LoVo (cell line): ENCODE measurements around the gene VRK2.

Experiments used
- DNase-seq: peaks from one replicate; pipeline ENCODE4 v3.0.0-alpha.2; 2016; ENCODE audit warnings: low spot score

The VRK2 gene

DNA sequence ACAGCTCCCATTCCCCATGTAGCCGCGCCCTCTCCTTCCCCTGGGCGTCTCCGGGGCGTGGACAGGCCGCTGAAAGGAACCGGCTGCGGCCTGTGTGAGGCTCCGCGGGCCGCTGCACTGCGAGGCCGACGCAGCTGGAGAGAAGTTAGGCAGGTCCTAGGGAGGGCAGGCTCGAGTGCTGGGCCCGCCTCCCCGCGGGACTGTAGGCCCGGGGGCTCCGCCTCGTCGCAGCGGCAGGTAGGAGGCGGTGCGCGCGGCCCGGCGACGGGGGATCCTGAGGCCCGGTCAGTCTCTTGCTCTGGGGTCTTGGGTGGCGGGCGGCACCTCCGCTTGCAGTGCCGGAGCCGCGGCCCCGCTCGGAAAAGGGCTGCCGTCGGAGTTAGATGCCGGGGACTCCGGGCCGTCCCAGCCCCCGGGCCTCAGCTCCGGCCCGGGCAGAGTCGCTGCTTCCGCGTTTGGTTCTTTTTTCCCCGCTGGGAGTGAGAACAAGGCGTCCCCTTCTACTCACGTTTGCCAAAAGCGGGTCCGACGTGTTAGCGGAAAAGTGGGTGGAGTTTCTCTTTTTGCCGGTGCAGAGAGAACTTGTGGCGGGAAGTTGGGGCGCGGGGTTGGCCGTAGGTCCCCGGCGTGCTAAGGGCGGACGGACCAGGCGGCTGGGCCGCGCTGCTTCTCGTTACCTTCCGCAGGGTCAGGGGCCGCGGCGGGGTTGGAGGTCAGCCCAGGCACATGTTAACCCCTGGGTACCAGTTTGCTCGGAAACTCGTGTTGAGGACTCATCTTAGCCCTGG lies at the start of gene VRK2:
TSS of gene VRK2 (plus strand) at position 222 of the 788 bp plus-strand sequence. CDS start 2,026 bp downstream, outside the sequence.
- DNase-seq: peak; percentile 91

DNA sequence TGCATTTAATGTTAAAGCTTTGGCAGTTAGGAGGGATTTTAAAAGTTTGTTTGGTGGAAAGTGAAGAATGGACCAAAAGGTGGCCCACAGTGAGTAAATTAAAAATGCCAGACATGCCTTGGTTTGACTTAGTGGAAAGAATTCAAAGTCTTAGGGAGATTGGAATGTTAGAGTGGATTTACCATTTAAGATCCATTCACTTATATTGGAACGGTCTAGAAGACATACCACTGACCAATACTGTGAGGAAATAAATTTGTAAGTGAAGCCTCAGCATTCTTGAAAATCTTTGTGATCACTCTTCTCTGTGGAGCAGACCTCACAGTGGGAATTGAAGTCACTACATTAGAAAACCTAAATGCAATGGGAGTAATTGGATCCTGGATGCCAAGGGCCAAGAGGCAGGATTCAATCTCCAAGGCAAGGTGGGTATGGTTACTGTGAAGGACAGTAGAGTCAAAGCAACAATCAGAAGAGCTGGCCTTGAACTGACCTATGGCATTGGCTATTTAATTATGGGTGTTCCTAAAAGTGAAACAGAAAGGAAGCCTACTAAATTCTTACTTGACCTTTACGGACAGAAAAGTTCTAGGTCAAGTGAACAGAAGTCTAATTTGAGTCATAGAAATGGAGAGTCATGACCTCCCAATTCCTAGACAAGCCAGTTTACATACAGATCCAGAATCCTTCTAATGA lies 40.2 kb upstream of the VRK2 start:
- no peak for DNase-seq

DNA sequence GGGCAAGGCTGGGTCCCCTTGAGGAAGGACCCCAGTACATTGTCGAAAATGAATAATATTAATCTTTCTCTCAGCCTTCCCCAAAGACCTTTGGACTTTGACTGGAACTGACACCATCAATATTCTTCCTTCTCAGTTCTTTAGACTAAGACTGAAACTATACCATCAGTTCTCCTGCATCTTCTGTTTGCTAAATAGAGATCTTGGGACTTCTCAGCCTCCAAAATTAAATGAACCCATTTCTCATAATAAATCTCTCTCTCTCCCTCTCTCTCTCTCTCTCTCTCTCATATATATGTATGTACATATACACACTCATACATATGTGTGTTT lies 39.7 kb upstream of the VRK2 start:
- no peak for DNase-seq

DNA sequence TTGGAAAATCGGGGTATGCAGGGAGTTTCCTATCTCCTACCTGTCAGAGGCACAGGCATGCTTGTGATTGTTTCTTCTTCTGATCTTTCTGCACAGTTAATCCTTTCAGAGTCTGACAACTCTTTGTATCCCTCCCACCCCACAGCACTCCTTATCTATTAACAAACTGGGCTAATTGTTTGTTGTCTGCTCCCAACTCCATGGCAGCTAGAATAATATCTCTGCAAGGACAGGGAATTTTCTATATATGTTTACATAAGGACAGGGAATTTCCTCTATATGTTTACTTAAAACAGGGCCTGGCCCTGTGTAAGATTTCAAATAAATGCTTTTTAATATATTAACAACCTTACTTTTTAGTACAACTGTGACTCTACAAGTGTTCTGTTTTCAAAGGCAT lies 36.0 kb upstream of the VRK2 start:
- no peak for DNase-seq

DNA sequence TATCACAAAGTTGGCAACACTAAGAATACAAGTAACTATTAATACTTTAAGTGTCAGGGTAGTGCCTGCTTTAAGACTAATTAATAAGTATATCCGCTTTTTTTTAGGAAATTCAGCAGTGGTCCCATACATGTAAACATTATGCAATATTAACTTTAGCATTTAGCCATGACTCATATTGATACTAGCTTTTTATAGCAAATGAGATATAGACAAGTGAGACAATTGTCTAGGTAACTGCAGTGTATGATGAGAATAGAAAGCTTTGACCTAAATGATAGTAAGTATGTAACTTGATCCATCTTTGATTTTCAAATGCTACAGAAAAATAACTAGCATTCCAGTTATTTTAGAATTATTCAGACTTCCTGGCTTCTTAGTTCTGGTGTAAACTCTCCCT lies 27.4 kb upstream of the VRK2 start:
- no peak for DNase-seq

DNA sequence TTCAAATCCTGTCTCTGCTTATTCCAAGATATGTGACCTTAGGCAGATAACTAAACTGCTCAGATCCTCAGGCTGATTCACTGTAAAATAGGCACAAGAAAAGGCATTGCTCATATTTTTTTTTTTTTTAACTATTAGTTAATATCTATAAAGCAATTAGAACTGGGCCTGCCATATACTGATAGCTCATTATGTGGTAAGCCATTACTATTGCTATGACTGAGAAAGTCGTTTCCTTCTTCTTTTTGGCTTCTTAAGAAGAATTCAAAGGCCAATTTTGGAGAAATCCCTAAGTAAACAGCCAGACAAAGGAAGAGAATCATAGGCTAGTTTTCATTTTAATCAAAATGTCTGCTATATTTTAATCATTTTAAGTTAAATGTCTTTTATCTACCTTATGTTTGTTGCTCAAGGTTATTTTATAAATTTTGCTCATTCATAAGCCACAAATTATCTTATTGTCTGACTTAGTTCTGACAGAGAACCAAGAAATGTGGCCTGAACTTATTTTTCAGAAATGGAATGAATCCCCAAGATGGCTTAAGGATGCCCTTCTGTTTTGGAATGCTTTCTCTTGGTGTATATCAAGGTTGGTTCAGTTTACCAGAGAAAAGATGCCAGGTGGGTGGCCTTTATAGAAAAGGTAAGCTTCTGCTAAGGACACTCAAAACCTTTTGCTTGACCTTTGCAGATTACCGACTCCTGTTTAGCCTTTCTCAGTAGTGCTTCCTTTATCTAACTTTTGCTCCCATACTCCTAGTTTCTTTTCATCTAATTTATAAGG lies 21.3 kb upstream of the VRK2 start:
- no peak for DNase-seq

DNA sequence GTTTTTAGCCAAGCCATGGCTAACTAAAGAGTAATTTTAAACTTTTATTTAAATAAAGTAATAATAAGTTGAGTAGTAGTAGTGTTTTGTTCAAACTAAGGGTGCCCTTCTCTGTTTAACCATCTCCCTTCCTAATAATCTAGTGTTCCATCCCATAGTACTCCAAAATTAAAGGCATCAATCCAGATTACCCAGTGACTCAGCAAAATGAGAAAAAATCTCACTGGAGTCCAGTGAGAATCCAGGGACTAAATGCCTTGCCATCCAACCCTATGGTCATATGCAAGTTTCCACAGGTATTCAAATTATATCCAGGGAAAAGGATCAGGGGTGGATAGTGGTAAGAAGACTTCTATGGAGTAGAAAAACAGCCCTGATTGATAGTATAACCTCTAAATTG lies 19.6 kb upstream of the VRK2 start:
- DNase-seq: no peak

DNA sequence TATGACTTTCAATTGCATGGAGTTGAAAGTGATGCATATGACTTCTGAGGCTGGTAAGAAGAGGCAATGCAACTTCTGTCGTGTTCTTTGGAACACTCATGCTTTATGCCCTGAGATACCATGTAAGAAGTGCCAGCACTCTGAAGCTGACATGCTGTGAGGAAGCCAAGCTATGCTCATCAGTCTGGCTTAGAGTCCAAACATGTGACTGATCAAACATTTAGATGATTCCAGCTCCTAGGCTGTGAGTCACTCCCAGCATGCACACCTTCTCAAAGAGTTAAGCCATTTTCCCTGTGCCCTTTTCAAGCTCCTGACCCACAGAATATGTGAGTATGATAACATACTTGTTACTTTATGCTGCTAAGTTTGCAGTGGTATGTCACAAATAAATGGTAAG lies 15.8 kb upstream of the VRK2 start:
- DNase-seq: no peak

DNA sequence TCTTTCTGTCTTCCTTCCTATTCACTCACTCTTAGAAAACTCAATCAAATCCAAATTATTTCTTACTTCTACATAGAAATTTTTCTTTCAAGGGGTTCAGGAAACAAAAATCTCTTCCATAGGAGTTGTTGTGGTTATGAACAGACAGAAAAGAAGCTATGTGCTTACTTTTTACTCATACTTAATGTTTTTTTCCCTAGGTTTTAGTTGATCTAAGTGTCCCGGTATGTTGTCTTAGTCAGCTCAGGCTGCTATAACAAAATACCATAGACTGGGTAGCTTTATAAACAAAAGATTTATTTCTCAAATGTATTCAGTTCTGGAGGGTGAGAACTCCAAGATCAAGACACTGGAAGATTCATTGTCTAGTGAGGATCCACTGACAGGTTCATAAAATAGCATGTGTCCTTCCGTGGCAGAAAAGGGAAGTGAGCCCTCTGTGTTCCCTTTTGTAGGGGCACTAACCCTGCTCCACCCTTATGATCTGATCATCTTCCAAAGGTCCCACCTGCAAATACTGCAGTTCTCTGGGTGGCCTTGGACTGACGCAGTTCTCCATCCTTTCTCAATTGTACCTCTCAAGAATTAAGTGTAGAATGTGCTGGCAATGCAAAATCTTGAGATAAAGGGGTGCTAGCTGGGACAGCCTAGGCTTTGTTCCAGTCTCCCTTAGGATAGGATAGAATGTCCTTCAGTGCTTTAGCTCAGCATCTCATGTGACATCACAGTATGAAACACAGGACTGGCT lies 14.4 kb upstream of the VRK2 start:
- DNase-seq: no peak

DNA sequence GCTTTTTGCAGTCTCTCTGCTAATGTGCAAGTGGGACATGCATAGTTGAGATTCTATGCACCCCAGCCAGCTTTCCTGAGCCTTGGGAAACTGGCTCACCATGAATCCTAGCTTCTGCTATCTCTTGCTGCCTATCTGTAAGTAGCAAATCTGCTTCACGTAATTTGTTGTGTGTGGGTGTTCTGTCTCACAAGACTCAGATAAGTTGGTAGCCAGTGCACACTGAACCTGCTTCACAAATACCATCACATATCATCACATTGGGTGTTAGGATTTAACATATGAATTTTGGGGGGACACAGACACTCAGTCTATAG lies 13.9 kb upstream of the VRK2 start:
- no peak for DNase-seq

DNA sequence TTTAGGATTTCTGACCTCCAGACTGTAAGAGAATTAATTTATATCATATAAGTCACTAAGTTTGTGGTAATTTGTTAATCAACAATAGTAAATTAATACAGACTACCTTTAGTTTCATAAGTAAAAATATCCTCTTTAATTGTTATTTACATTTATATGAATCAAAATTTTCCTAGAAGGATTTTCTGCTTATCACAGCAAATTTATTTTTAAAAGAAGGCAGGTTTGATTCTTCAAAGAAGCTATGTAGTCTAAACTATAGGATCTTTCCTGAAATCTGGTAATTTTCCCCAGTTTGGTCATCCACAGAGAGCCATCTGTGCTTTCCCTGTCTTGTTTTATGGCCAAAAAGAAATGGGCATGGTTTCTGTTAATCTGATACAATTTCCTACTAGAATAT lies 13.1 kb upstream of the VRK2 start:
- DNase-seq: no peak

DNA sequence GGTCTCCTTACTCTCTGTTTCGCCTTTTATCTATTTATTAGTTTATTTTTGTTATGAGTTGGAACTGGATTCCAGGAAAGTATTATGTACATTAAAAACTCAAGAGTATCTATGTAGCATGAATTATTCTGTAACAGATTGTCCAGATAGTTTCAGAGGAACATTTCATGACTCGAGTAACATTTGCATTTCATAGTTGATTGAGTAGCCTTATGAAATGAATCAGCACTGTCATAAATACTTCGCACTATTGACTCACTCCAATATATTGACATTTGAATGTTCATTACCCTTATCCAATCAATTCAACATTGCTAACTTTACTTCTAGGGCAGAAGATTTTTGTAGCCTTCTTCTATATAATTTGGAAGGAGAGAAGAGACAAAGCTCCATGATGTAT lies 11.3 kb upstream of the VRK2 start:
- DNase-seq: no peak

DNA sequence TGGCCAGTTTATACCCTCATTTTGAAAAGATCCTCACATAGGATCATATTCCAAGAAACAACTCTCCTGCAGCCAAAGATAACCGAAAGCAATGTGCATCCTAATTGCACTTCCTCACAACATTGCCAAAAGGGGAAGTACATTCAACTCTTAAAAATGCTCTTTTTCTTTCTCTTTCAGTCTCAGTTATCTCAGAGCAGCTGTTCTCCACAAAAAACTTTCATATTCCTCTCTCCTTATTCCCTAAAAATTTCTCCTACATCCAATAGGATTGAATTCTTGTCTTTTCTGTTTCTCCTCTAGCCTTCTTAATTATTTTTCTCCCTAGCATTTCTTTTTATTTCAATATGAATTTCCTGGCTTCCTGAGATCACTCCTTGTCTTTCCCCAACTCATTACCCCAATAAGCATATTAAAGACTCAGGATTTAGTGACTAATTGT lies 7.4 kb upstream of the VRK2 start:
- no peak for DNase-seq

DNA sequence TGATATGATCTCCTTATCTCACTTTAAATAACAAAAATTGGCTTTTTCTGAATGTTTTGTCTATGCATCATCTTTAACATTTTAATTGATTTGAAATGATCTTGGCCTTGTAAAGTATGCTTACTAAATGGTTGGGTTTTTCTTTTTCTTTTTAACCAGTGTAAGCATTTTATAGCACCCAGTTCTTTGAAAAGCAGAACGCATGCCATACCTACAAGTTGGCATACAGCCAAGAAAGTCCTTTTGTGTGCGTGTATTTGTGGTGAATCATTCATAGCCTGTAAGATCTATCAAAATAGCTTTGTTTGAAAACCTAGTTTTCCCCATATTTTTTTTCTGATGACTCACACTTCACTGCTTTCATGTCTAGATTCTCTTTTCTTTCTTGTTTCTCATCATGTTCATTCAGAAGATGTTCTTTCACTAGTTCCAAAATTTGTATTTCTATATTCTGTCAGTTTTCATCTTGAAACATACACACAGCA lies 4.1 kb upstream of the VRK2 start:
- peak; percentile 94 for DNase-seq

DNA sequence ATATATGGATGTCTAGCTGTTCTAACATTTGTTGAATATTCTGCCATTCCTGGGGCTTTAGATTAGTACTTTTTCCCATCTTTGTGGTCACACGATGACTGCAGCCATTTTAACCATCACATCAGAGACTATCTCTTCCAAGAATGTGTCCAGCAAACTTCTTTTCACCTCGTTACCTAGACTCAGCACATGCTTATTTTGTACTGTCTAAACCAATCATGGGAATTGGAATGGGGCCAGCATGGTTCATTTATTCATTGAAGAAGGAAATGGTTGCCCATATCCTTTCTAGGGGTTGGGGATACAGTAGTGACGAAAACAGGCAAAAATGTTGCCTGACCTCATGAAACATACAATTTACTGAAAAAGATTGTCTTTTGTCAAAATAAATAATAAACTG lies 2.5 kb upstream of the VRK2 start:
- no peak for DNase-seq

DNA sequence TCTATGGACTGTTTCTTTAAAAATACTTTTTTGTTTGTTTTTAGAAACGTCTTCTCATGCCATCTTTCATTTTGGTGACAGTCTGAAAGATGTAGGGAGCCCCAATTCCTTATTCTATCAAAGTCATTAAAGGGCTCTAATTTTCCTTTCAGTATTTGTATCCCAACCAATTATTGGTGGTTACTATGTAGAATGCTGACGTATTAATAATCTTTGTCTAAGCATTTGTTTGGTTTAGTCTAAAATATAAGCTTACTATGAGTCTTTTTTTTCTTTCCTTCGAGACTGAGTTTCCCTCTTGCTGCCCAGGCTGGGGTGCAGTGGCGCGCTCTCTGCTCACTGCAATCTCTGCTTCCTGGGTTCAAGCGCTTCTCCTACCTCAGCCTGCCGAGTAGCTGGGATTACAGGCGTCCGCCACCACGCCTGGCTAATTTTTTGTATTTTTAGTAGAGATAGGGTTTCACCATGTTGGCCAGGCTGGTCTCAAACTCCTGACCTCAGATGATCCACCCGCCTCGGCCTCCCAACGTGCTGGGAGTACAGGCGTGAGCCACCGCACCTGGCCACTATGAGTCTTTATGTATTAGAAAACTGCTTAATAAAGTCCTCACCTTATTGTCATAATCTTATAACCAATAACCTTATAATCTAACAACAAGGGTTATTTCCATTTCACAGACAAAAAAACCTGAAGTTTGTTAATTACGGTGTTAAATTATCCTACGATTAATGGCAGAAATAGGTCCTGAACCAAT lies 849 bp upstream of the VRK2 start:
- no peak for DNase-seq

DNA sequence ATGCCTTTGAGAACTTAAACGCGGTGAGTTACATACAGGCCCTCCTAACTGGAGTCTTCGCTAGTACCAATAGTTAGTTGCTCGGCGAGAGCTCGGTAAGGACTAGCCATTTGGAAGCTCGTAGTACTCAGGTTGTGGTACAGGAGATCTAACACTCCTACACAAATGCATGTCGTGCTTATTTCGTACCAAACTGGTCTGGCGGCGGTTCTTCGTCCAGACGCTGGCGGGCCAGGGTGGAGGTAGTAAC lies 346 bp upstream of the VRK2 start:
- no peak for DNase-seq

DNA sequence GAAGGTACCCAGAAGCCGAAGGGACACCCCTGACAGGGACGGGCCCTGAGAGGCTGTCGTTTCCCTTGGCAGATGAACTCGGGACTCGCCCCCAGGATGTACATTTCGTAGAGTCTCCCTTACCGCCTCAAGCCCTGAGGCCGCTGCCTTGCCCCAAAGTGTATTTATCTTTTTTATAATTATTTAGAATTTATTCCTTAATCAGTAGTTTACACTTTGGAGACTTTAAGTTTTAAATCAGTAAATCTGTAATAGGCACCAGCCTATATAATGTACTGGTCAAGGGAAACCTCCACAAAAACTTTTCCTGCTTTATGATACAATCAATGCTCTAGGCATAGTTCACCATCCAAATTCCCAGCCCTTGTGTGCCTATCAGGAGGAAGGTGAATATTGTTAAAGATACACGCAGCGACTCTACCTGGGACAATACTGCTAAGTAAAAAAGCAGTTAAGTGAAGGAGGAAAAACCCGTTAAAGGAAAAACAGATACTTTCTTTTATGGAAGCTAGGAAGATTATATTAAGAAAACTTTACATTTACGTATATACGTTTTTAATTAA lies 848 bp downstream of the VRK2 start:
- no peak for DNase-seq

DNA sequence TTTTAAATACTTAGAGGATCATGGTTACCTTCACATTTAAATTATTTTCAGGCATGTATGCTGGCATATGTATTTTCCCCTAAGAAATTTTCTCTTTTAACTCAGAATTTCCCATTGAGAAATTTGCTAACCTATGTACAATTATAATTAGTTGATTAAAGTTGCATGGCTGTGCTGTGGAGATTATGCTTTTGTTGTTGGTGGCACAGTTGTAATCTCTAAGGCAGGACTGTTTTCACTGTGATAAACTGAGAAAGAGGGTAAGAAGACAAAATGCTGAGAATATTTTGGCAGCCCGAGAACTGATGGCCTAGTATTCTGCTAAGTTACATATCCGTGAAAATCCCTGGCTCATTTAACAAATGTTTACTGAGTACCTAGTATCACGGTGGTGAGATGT lies 1.4 kb downstream of the VRK2 start:
- no peak for DNase-seq

DNA sequence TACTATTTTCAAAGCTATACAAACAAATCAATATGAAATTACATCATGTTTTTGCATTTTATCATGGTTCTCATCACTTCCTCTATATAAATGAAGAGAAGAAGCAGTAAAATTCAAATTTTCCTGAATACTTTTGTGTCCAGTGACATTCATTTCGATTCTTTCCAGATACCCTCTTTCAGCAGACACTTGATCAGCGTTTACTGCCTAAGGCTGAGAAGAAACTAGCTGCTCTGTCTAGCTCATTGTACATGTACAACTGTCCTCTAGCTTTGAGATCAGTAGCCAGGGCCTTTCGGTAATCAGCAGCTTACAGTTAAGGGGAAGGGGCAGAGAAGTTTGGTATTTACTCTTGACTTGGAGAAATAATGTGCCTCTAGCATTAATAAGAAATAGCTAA lies 4.8 kb downstream of the VRK2 start:
- DNase-seq: no peak

DNA sequence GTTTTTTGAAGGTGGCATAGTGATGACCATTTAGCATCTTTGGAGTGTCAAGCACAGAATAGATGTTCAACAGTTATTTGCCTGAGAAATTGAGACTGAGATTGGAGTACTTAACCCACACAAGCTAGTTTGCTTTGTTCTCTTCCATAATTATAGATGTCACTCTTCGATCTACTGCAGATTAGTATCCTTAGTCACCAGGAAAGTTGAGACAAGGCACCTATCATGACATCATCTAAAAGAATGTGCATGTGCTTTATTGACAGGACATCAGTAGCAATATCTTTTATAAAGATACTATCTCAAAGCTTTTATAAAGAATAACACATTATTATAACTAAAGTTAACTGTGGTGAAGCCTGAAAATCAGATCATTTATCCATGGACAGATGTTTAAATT lies 6.4 kb downstream of the VRK2 start:
- no peak for DNase-seq

DNA sequence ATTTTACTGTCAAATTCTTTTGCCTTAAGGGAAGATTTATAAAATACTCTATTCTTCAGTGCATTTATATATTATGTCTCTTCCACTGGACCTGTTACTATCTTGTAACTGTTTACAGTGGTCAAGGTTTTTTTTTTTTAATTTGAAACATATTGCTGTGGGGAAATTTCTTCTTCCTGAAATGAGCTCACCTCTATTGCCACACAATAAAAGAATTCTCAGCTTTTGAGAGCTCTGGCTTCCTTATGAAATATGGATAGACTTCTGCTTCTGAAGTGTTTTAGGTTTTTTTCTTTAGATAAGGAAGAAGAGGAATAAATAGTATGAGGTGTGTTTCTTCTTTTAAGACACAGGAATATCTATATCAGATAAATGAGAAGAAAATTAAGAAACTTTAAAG lies 7.7 kb downstream of the VRK2 start:
- no peak for DNase-seq
